HG02943 (cell line): ENCODE measurements around the gene KRTAP10-3.

Experiments used
- ATAC-seq: cut with Tn5 transposase; IDR thresholded peaks from one replicate; pipeline ENCODE4 v1.9.1; 2021; ENCODE audit warnings: mild to moderate bottlenecking, low read depth, moderate library complexity; ENCODE audit not compliant: unreplicated experiment

The KRTAP10-3 gene

DNA sequence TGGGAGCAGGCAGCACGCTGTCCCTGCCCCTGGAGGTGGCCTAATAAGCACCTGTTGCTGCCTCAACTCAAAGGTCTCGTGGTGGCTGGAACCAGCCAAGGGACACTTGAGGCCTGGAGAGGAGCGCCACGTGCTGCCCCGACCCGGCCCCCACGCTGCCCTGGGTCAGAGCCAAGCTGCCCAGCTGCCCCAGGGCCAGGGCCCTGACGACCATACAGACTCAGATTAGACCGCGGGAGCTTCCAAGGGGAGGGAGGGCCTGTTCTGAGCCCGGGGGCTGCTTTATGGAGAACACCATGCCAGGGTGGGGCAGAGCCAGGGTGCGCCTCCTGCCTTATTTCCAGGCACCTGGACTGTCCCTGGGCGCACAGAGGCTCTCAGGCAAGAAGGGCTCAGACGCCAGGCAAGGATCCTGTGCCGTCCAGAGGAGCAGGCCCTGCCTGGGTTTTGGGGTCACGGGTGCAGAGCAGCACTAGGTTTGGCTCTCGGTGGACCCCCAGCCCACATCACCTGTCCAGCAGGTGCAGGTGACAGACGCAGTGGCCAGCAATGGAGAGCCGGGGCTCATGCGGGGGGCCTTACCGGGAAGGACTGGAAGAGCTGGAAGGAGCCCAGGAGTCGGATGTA, 37.2 kb downstream of the KRTAP10-3 start:
- ATAC-seq = no peak

DNA sequence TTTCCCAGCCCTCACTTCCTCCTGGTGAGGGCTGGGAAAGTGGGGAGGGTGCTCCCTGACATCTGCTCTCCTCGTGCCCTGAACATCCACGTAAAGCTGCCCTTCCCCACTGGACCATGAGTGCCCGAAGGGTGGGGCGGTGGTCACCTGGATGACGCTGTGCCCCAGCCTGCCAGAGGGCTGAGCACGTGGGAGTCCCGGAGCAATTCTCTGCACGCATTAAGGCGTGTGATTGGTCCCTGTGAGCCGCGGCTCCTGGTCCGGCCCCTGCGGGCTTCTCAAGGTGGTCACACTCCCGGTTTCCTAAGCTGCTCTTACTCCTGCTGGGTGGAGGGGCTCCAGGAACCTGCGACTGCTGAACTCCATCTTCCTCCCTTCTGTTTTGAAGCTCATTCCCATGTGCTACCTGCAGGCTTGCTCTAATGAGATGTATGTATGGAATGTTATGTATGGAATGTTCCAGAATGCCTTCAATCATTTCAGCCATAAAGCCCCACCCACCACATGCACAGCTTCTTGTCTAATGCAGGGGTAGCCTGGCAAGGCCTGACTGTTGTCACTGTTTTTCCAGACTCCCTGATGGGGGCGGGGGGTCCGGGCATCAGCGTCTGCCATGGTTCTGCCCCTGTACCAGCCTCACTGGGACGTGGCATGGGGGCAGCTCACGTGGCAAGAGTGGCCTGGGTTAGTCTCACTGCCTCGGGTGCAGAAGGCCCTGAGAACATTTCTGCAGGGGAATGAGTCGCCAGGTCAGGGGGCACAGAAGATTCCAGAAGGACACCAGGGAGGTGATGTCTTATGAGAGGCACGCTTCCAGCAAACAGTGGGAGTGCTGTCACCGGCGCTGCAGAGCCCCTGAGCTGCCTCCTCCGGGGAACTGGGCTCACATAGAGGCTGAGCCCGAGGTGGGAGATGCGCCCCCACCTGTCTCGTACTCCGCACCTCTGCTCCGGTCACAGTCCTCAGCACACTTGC, 38.0 kb downstream of the KRTAP10-3 start:
- no peak for ATAC-seq

DNA sequence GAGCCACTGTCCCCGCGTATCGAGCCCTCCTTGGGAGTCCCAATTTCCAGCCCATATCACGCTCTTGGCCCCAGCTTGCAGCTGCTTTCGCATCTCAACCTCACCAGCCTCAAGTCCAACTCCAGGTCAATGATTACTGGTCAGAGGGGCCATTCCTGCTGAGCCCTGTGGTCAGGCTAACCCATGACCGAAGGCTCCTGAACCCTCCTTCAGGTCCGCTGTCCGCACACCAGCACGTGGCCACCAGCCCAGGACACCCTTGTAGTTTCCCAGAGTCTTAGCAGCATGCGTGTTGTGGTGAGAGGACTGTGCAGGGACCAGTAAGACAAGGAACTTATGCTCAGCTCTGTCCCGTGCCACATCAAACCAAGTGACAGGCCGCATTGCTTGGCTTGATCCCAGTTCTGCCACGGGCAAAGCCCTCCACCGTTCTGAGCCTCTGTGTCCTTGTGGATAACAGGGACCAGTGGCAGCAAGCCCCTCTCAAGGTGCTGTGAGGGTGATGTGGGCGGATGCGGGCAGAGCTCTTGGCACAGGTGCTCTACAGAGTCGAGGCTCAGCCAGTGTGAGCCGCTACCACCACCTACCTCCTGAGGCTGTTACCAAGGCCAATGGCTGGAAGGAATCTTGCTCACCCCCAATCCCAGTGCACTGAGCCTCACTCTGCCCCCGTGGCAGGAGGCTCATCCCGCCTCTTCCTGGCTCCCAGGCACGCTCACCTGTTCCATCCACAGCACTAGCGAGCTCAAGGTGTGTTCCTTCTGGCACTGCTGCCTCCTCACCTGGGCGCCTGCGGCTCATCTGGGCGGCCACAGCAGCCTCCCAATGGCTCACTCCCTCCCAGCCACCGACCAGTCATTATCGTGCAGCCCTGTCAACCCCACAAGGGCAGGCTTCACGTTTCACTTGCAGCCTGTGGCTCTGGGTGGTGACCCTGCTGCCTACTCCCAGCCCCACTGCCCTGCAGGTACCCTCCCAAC, 39.0 kb downstream of the KRTAP10-3 start:
- ATAC-seq = no peak

DNA sequence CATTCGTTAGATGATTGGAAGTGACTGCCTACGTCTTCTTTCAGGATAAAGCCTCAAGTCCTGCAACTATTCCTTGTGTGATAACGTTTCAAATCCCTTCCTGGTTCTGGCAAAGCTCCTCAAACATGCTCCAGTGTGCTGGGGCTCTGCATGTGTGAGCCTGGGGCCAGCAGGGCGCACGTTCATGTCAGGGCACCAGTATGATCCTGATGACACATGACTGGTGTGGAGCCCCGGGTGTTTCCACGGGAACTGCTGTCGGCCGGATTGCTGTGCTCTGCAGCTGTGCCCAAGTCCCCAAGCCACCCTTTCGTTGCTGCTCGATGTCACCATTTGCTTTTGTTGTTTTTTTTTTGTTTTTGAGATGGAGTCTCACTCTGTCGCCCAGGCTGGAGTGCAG, 39.9 kb downstream of the KRTAP10-3 start:
- ATAC-seq = no peak

DNA sequence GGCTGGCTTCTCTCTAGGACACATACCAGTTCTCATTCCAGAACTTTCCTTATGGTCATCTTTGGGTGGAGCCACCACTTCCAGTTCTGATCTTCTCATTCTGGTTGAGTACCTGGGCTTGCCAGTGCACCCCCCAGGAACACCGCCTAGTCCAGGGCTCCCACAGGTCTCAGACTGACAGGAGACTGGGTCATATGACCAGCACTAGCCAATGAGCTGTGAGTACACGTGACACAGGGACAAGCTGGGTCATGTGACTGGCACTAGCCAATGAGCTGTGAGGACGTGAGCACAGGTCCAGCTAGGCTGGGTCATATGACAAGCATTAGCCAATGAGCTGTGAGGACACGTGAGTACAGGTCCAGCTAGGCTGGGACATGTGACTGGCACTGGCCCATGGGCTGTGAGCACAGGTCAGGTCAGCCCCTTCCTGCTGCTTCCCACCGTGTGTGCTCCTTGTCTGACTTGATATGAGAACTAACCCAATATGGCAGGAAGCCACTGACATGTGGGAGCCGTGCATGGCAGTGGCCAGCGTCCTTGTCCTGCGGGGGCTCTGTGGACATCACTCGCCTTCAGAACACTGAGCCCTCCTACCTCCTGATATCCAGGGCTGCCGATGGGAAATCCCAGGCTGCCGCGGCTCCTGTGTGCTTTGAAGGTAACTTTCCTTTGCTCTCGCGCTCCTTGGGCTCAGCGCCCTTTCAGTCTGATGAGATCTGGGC, 41.3 kb downstream of the KRTAP10-3 start:
- no peak for ATAC-seq

DNA sequence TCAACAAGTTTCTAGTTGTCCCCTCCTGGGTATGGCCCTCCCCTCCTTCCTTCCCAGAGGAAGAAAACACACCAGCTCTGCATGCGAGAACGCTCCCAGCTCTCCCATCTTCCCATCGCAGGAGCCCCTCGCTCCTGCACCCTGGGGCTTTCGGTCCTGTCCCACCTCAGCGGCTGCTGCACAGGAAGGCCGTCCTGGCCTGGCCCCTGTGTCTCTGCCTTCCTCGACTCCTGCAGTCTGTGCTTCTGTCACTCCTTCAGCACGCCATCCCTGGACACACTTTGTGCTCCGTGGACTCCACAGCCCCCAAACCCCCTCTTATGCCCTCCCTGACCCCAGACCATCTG, 41.8 kb downstream of the KRTAP10-3 start:
- no peak for ATAC-seq

DNA sequence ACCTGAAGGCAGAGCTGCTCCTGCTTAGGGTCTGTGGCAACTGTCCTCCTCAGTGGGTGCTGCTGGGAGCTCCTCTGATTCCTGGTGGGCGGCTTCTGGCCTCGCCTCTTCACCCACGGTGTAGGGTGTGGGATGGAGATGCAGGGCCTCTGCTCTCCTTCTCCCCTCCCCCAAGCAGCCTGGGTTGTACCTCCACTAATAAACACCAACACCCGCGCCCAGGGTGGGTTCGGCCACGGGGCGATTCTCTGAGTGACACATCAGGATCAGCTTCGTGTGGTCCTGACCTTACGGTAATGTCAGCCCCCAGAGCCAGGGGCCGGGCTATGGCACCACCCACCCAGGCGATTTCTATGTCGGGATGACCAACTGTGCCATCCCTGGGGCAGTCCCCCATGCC, 42.3 kb downstream of the KRTAP10-3 start:
- no peak for ATAC-seq

DNA sequence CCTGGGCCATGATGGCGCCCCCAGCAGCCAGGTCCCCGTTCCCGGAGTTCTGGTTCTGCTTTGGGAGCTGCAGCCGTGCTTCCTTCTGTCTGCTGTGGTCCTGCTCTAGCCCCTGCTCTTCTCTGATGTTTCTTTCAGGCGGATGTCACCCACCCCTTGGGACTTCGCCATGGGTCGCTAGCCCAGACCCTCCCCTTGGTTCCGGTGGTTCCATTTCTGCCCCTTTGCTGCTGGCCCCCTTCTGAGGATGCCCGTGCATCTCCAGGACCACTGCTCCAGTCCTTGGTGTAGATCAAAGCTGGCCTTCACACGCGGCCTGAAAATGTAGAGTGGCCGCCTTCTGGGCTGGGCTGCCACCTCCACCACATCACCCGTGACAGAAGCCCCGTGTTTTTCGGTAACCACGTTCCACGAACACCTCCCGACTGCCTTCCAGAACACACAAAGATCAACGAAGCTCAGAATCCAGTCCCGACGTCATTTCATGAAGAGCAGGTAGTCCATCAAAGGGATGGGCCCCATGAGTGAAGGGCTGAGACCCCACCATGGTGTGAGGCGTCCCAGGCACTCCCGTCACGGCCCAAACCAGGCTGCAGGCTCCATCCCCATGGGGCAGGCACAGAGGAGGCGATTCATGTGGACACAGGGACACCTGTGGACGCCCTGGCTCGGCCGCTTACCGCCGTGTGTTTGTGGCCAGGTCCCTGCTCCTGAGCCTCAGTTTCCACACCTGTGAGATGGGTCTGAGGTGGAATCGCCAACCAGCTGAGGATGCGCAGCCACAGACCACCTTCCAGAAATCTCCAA, 43.0 kb downstream of the KRTAP10-3 start:
- ATAC-seq = no peak

DNA sequence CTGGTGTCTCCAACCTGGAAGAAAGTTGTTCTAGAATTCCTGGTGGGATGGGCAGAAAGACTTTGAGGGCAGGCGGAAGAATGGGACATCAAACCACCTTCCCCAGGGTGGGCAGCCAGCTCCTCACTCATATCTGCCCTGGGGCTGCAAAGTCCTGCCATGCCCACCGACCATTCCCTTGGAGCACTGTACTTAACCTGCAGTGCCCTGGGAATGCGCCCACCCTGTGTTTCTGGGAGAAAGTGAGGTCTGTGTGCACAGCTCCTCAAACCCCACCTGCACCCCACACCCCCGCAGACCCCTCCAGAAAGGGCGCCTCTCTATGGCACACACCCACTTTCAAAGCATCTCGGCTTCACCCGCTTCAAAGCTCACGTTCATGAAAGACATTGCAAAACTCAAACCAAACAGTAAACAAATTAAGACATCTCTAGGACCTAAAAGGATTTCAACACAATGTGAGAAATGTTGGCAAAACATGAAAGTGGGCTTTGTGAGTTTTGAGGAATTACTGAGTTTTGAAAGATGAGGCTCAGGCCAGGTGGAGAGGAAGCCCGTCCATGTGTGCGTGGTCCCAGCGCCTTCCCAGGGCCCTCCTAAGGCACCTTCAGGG, 43.7 kb downstream of the KRTAP10-3 start:
- ATAC-seq = no peak

DNA sequence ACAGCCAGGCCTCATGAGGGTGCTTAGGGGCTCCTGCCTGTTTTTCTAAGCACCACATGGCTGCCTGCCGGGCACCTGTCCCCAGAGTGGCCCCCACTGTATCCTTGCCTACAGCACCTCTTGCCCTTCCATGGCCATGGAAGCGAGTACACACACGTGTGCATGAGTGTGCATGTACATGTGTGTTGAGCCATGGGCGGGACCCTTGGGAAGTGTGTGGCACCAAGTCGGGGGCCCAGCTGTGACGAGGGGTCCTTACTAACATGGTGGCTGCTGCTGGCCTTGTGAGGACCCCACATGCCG, 44.4 kb downstream of the KRTAP10-3 start:
- ATAC-seq = no peak

DNA sequence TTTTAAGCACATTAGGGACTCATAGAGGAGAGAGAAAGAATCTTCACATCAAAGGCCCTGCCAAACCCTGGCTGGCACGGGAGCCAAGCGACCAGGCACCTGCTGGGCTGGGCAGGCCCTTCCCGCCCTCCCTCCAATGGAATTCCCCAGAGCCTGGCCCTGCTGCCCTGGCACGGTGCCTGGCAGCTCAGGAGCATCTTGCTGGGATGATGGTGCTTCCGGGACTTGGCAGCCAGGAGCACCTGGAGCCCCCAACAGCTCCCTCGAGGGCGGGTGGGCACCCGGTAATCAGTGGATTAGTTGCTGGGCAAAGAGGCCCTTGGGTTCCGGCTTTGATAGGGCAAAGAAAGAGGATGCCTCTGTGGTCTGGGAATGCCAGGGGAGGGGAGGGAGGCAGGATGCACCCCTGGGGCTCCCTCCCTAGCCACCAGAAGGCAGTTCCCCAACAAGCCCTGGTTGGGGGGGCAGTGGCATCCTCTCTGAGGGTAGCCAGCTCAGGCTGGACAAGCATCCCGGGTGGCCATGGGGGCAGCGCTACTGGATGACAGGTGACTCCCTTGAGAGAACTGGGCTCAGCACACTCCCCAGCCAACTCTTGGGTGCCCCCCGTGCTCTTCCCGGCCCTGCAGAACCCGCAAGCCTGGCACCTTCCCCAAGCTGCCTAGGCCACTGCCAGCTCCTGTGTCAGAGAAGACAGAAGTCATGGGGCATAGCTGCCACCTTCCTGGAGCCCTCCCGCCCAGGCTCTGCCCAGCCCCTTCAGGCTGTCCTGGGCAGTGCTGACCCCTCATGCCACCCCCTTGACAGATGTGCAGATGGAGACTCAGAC, 45.0 kb downstream of the KRTAP10-3 start:
- ATAC-seq = no peak

DNA sequence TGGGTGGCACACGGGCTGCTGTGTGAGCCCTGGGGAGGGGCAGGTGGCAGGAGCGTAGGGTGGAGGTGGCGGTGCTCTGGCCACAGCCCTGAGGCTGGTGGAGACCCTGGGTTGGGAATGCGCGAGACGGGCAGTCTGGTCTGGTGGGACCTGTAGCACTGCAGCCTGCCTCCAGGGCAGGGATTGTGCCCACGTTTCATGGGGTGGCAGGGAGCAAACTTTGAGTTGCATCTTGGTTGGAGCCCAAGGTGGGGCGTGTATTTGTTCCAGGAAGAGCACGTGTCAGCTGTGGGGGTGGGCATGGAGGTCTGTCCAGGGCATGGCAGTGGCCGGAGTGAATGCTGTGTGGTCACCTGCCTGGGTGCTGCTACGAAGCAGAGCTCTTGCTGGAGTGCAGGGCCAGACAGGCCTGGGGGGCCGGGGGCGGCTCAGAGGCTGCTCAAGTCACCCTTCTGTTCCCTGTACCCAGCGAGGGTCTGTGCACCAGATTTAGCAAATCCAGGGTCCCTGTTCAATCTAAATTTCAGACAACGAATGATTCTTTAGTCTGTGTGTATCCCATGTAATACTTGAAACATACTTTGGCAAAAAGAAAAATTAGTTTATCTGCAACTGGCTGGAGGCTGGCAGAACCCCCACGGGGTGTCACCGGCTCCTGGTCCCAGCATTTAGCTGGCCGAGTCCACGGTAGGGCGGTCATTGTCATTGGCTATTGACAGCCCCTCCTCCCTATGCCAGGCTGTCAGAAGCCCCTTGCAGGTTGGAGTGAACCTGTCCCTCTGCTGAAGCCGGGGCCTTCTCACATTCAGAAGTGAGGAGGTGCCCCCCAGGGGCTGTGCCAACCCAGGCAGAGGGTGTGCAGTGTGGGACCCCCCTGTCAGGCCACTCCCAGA, 45.9 kb downstream of the KRTAP10-3 start:
- ATAC-seq = no peak

DNA sequence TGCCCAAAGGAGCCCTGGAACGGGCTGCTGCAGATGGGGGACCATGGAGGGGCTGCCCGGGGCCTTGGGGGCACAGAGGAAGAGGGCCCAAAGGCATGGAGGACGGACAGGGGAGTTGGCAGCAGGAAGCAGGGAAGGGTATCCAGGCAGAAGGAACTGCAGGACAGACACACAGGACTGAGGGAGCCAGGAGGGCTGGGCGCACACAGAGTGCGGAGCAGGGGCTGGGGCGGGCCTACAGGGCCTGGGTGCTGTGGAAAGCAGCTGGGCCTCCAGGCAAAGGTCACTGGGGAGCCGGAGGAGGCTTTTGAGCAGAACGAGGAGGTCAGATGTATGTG, 46.7 kb downstream of the KRTAP10-3 start:
- no peak for ATAC-seq

DNA sequence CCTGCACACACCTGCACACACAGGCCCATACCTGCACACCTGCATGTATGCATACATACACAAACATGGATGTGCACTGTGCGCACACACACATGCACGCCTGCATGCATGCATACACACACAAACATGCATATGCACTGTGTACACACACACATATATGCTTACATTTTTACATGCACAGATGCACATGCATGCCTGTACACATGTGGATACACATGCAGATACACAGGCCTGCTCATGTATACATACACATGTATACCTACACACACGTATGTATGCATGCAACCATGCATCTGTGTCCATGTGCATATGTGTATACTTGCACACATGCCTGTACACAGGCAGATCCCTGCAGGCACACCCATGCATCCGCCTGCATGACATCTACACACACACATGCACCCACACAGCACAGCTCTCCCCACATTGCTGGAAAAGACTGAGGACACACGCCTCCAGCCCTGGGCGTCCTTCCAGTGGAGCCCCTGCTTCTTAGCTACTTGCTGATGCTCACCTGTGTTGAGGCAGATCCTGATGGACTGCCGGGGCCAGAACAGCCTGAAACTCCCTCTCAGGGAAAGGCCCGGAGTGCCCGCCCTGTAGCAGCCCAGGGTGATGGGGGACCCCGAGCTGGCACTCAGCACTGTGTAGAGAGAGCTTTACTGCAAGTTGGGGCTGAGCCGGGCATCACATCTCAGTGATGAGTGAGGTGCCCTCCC, 47.2 kb downstream of the KRTAP10-3 start:
- no peak for ATAC-seq

DNA sequence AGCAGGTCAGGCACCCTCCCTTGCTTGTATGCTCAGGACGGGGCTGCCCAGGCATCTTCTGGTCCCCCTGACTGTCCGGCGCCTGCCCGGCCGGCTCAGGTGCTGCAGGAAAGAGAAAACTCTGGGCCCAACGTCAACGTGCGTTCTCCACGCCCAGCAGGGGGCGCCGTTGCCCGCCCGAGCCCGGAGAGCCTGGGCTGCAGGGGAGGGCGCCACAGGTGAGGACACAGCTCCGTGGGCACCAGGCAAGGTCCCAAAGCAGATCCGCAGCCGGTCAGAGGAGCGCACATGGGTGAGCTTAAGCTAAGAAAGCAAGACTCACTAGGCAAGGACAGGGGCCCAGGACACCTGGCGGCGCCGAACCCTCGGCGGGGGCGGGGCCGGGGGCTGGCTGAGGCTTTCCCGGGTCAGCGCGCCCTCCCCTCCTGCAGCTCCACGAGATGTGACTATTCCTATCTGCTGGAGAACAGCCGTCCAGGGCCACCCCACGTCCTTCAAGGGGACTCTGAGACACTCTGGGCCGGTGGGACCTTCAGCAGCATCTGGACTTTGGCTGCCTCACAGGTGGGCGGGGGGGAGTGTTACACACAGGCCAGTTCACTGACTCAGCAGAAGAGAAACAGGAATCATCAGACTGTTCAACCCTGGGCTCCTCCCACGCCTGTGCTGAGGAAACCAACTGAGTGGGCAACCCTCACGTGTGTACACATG, 47.9 kb downstream of the KRTAP10-3 start:
- ATAC-seq = no peak

DNA sequence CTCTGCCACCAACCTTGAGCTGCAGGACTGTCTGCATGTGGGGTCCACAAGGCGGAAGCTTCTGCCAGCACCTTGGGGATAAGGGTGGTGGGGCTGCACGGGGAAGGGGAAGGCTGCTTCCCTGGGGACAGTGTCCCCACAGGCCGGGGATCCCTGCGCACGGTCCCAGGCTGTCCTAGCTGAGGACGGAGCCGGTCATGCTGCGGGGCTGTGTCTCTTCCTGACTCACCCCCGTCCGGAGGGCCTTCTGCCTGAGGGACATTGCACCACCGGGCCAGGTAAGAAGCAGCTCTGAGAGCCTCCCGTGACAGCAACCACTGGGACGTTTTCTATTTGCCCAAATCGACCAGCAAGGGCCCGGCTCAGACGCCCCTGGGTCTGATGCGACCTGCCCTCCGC, 48.5 kb downstream of the KRTAP10-3 start:
- no peak for ATAC-seq
